WTC11 (cell line): ENCODE results near the gene EFNB3. TPM values are rescaled to one million over a fixed set of nuclear protein-coding genes. Genes with fewer than 3 reads are reported as not detected.

Experiments used
- ATAC-seq: fragments of 200-7000 bp; cut with Tn5 transposase; 2 replicates; pipeline ENCODE4 v1.10.0; 2021; ENCODE audit warnings: mild to moderate bottlenecking, moderate library complexity
- CTCF ChIA-PET: fragments of 300-600 bp; sonication (Branson Sonifier 250); formaldehyde crosslinking; loops from one replicate; lab custom pipeline; 2021; ENCODE audit warnings: antibody characterized with exemption; lab: Charles Lee
- POLR2A ChIA-PET: fragments of 350-600 bp; sonication (Branson Sonifier 250); formaldehyde crosslinking; loops from one replicate; lab custom pipeline; 2021; ENCODE audit warnings: antibody characterized with exemption; lab: Charles Lee
- DNase-seq: peaks from one replicate; pipeline ENCODE4 v3.0.0; 2021; ENCODE audit warnings: low spot score
- H3K27ac Mint-ChIP-seq: 2 replicates; pipeline ENCODE4 v1.8.0; 2021; ENCODE audit warnings: mixed read lengths
- H3K27me3 Mint-ChIP-seq: 2 replicates; pipeline ENCODE4 v1.8.0; 2021; ENCODE audit warnings: low read depth, mild to moderate bottlenecking, moderate library complexity, mixed read lengths
- H3K36me3 Mint-ChIP-seq: 2 replicates; pipeline ENCODE4 v1.8.0; 2021; ENCODE audit warnings: mixed read lengths
- H3K4me1 Mint-ChIP-seq: 2 replicates; pipeline ENCODE4 v1.8.0; 2022; ENCODE audit warnings: mixed read lengths
- H3K4me3 Mint-ChIP-seq: 2 replicates; pipeline ENCODE4 v1.8.0; 2021; ENCODE audit warnings: mild to moderate bottlenecking, moderate library complexity, mixed read lengths
- H3K9me3 Mint-ChIP-seq: 2 replicates; pipeline ENCODE4 v1.8.0; 2021; ENCODE audit warnings: mixed read lengths
- ARID4B ChIP-seq: sonication (generic); formaldehyde crosslinking; IDR thresholded peaks from 2 replicates; pipeline ENCODE4 v1.8.0; 2023; ENCODE audit warnings: missing genetic modification reagents, mild to moderate bottlenecking, borderline replicate concordance
- CREM ChIP-seq: sonication (generic); formaldehyde crosslinking; IDR thresholded peaks from 2 replicates; pipeline ENCODE4 v1.8.1; 2022; ENCODE audit warnings: mild to moderate bottlenecking, missing genetic modification reagents, moderate library complexity
- E2F4 ChIP-seq: sonication (generic); formaldehyde crosslinking; IDR thresholded peaks from 2 replicates; pipeline ENCODE4 v1.8.1; 2022; ENCODE audit warnings: low read depth, mild to moderate bottlenecking, moderate library complexity, missing genetic modification reagents, borderline replicate concordance
- ERG ChIP-seq: fragments of 250-450 bp; sonication (Bioruptor Pico); IDR thresholded peaks from 2 replicates; pipeline ENCODE4 v1.8.0; 2021; ENCODE audit warnings: mild to moderate bottlenecking
- MAX ChIP-seq: sonication (generic); formaldehyde crosslinking; IDR thresholded peaks from 2 replicates; pipeline ENCODE4 v1.8.0; 2022; ENCODE audit warnings: mild to moderate bottlenecking, missing genetic modification reagents
- NR3C1 ChIP-seq: sonication (generic); formaldehyde crosslinking; conservative IDR thresholded peaks from 2 replicates; pipeline ENCODE4 v1.8.1; 2023; ENCODE audit warnings: low read depth, mild to moderate bottlenecking, missing genetic modification reagents
- STAT6 ChIP-seq: sonication (generic); formaldehyde crosslinking; conservative IDR thresholded peaks from 2 replicates; pipeline ENCODE4 v1.8.1; 2023; ENCODE audit warnings: mild to moderate bottlenecking, low read depth, missing genetic modification reagents, moderate library complexity
- USF1 ChIP-seq: sonication (generic); formaldehyde crosslinking; IDR thresholded peaks from 2 replicates; pipeline ENCODE4 v1.8.0; 2022; ENCODE audit warnings: mild to moderate bottlenecking, missing genetic modification reagents
- ZNF121 ChIP-seq: sonication (generic); formaldehyde crosslinking; IDR thresholded peaks from 2 replicates; pipeline ENCODE4 v1.8.0; 2023; ENCODE audit warnings: missing genetic modification reagents
- ZNF219 ChIP-seq: sonication (generic); formaldehyde crosslinking; IDR thresholded peaks from 2 replicates; pipeline ENCODE4 v1.8.0; 2023; ENCODE audit warnings: missing genetic modification reagents, mild to moderate bottlenecking, borderline replicate concordance
- ZNF281 ChIP-seq: sonication (generic); formaldehyde crosslinking; IDR thresholded peaks from 2 replicates; pipeline ENCODE4 v1.8.0; 2023; ENCODE audit warnings: mild to moderate bottlenecking, missing genetic modification reagents
- ZNF423 ChIP-seq: fragments of 250-450 bp; sonication (Bioruptor Pico); IDR thresholded peaks from 2 replicates; pipeline ENCODE4 v2.1.2; 2022; ENCODE audit warnings: mild to moderate bottlenecking, moderate library complexity
- ZNF512 ChIP-seq: sonication (generic); formaldehyde crosslinking; IDR thresholded peaks from 2 replicates; pipeline ENCODE4 v1.8.1; 2022; ENCODE audit warnings: missing genetic modification reagents, borderline replicate concordance
- ZNF671 ChIP-seq: fragments of 250-450 bp; sonication (Bioruptor Pico); IDR thresholded peaks from 2 replicates; pipeline ENCODE4 v1.8.0; 2021; ENCODE audit warnings: mild to moderate bottlenecking
- total RNA-seq: library from RNA; stranded (reverse); gene quantifications from 3 replicates; pipeline ENCODE4 v1.2.3, GENCODE V29; 2021

The EFNB3 gene
- total RNA-seq, 1 experiment from 2014 or later: 14.7 TPM

GRCh38 chr17:7740481-7741001 lies 35.5 kb downstream of the EFNB3 start:
- CTCF ChIA-PET: no interaction called here
- H3K4me1 Mint-ChIP-seq: no peaks in the 10 kb centered on the region
- no peak overlapping the region for H3K4me3 Mint-ChIP-seq
- TF ChIP-seq ZNF512 (CRISPR knock-in tag): 0 out of 2 replicates have a peak, but pooled peaks have one; percentile 58
- no peak for TF ChIP-seq ZNF671 (CRISPR knock-in tag)
- POLR2A ChIA-PET: no interaction called here
- DNase-seq (no peak), ATAC-seq (no peak)
- no peaks in the 10 kb centered on the region for H3K9me3 Mint-ChIP-seq
- H3K36me3 Mint-ChIP-seq: no peaks in the 10 kb centered on the region
- peaks cover 28% of the 10 kb centered on the region for H3K27me3 Mint-ChIP-seq
- no peak overlapping the region for H3K27ac Mint-ChIP-seq

- Mint-ChIP-seq H3K27me3 (peaks cover 20% of the 10 kb centered on the region), H3K4me3 (no peak overlapping the region), H3K4me1 (no peaks in the 10 kb centered on the region), H3K27ac (no peak overlapping the region), H3K9me3 (no peaks in the 10 kb centered on the region), H3K36me3 (no peaks in the 10 kb centered on the region)
- no peak for DNase-seq
- ATAC-seq: no peak
- TF ChIP-seq NR3C1: no peak
- TF ChIP-seq CREM: no peak
- TF ChIP-seq ZNF423: no peak
- ChIA-PET CTCF (interaction anchor here (0.7 to 2.5 kb wide), 28 partner anchors 8 to 315 kb away, joined by 3 to 19 read pairs (median 8); partner anchors contain the start of genes ALOX15B, DNAH2, KDM6B and RNF227), POLR2A (no interaction called here)
Observed at GRCh38 chr17:7742729-7743128, 37.7 kb downstream of the EFNB3 start.

- no peak overlapping the region for H3K27ac Mint-ChIP-seq
- CTCF ChIA-PET: interaction anchor here (1.2 to 2.5 kb wide), 22 partner anchors 11 to 313 kb away, joined by 3 to 19 read pairs (median 8); partner anchors contain the start of genes ALOX15B, KDM6B, NAA38 and TP53
- no peak for DNase-seq
- no peak for ATAC-seq
- no peaks in the 10 kb centered on the region for H3K4me1 Mint-ChIP-seq
- POLR2A ChIA-PET: no interaction called here
- H3K36me3 Mint-ChIP-seq: no peaks in the 10 kb centered on the region
- peaks cover 12% of the 10 kb centered on the region for H3K27me3 Mint-ChIP-seq
- H3K9me3 Mint-ChIP-seq: no peaks in the 10 kb centered on the region
- no peak overlapping the region for H3K4me3 Mint-ChIP-seq
- no peak for TF ChIP-seq ARID4B
- no peak for TF ChIP-seq STAT6
- no peak for TF ChIP-seq E2F4 (CRISPR knock-in tag)
- TF ChIP-seq ERG (CRISPR knock-in tag): no peak
- TF ChIP-seq ZNF121: no peak
- TF ChIP-seq ZNF219 (CRISPR knock-in tag): no peak
- no peak for TF ChIP-seq ZNF281 (CRISPR knock-in tag)
- no peak for TF ChIP-seq USF1 (CRISPR knock-in tag)
- TF ChIP-seq MAX (CRISPR knock-in tag): no peak
Observed at GRCh38 chr17:7744416-7744815, 39.4 kb downstream of the EFNB3 start.
